IPS-18a (cell line): ENCODE measurements around the gene TMEM225.
A peak's percentile ranks its signal among the peaks of the same experiment; 100 is the strongest.

ENCODE experiments used
- H3K27ac ChIP-seq: one replicate; pipeline ENCODE4 v1.5.1; 2013; ENCODE audit warnings: low read length
- H3K27me3 ChIP-seq: one replicate; pipeline ENCODE4 v1.6.1; 2013; ENCODE audit warnings: mild to moderate bottlenecking, low read length; ENCODE audit not compliant: control insufficient read depth, insufficient read depth
- H3K36me3 ChIP-seq: one replicate; pipeline ENCODE4 v1.6.1; 2013; ENCODE audit warnings: low read depth, low read length; ENCODE audit not compliant: control insufficient read depth
- H3K4me1 ChIP-seq: one replicate; pipeline ENCODE4 v1.6.1; 2013; ENCODE audit warnings: low read depth, low read length; ENCODE audit not compliant: control insufficient read depth
- H3K4me3 ChIP-seq: one replicate; pipeline ENCODE4 v1.5.1; 2013; ENCODE audit warnings: low read length
- H3K9ac ChIP-seq: one replicate; pipeline ENCODE4 v1.6.1; 2013; ENCODE audit warnings: mild to moderate bottlenecking, low read length, moderate library complexity
- H3K9me3 ChIP-seq: one replicate; pipeline ENCODE4 v1.6.1; 2013; ENCODE audit warnings: low read depth, low read length; ENCODE audit not compliant: control insufficient read depth

Gene TMEM225

DNA sequence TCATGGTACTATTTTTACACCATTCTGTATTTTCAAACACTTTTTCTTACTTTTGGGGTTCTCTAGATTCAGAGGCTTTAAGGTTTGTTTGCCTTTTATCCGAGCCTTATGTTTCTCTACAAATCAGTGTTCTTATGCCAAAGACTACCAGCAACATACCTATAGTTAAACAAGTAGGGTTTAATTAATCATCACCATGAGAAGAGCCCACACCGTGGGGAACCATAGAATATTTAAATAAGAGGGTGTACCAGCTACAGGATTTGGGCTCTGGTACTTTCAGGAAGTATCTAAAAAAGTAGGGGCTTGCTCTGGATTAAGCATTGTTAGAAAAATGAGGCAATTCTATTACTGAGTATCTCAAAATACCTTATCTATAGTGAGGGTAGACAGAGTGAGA lies 25.7 kb downstream of the TMEM225 start:
- Histone ChIP-seq H3K27ac (no peak overlapping the region), H3K36me3 (no peaks in the 10 kb centered on the region), H3K4me3 (peak overlapping the region; percentile 3), H3K9ac (no peak overlapping the region), H3K9me3 (no peaks in the 10 kb centered on the region), H3K4me1 (peaks cover 32% of the 10 kb centered on the region), H3K27me3 (no peaks in the 10 kb centered on the region)

DNA sequence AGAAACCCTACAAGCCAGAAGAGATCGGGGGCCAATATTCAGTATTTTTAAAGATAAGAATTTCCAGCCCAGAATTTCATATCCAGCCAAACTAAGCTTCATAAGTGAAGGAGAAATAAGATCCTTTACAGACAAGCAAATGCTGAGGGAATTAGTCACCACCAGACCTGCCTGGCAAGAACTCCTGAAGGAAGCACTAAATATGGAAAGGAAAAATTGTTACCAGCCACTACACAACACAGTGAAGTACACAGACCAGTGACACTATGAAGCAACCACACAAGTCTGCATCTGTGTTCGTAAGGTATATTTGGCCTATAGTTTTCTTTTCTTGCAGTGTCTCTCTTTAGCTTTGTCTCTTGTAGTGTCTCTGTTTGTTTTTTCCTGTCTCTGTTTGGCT lies 29.0 kb downstream of the TMEM225 start:
- Histone ChIP-seq H3K27me3 (no peaks in the 10 kb centered on the region), H3K27ac (no peak overlapping the region), H3K4me3 (no peak overlapping the region), H3K9me3 (no peaks in the 10 kb centered on the region), H3K4me1 (peaks cover 23% of the 10 kb centered on the region), H3K9ac (no peak overlapping the region), H3K36me3 (no peaks in the 10 kb centered on the region)

DNA sequence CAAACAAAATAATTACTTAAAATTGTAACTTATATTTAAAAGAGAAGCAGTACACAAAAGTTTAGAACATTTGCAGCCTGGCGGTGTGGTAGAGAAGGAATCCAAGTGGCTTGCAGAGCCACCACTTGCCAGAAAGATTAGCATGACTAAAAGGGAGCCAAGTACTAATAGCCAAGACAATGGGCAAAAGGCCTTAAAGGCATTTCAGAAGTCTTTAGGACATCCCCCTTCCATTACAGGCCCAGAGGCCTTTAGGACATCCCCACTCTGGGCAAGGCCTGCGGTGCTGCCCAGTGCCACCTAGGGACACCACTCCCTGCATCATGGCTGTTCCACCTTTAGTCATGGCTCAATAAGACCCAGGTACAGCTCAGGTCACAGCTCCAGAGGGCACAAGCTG lies 32.4 kb downstream of the TMEM225 start:
- H3K9ac ChIP-seq: no peak overlapping the region
- no peaks in the 10 kb centered on the region for H3K36me3 ChIP-seq
- H3K4me3 ChIP-seq: no peak overlapping the region
- no peaks in the 10 kb centered on the region for H3K27me3 ChIP-seq
- no peak overlapping the region for H3K27ac ChIP-seq
- H3K9me3 ChIP-seq: no peaks in the 10 kb centered on the region
- H3K4me1 ChIP-seq: no peaks in the 10 kb centered on the region

DNA sequence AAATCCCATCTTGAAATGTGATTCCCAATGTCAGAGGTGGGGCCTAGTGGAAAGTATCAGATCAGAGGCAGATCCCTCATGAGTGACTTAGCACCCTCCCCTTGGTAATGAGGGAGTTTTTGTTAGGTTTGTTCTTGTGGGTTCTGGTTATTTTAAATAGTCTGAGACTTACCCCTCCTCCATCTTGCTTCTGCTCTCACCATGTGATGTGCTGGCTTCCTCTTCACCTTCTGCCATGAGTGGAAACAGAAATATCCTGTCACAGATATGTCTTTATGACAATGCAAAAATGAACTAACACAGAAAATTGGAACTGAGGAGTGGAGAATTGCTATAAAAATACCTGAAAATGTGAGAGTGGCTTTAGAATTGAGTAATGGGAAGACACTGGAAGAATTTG lies 33.1 kb downstream of the TMEM225 start:
- Histone ChIP-seq H3K27ac (no peak overlapping the region), H3K9ac (no peak overlapping the region), H3K27me3 (no peaks in the 10 kb centered on the region), H3K4me1 (no peaks in the 10 kb centered on the region), H3K9me3 (no peaks in the 10 kb centered on the region), H3K4me3 (no peak overlapping the region), H3K36me3 (no peaks in the 10 kb centered on the region)

DNA sequence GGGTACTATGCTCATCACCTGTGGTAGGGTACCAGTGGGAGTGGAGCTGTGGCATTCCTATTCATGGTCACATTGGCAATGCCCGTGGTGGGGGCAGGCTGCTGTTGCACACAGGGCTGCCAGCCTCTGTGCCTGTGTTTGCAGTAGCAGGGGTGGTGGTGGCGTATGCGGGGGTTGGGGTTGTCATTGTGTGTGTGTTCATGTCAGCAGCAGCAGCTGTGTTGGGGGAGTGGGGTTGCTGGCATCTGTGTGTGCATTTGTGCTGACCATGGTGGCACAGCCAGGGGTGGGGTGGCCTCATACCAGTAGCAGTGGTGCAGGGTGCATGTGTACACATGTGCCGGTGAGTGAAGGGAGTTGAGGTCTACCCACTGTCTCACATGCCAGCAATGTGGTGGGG lies 34.4 kb downstream of the TMEM225 start:
- Histone ChIP-seq H3K4me3 (no peak overlapping the region), H3K4me1 (no peaks in the 10 kb centered on the region), H3K27ac (no peak overlapping the region), H3K9me3 (no peaks in the 10 kb centered on the region), H3K27me3 (no peaks in the 10 kb centered on the region), H3K9ac (no peak overlapping the region), H3K36me3 (no peaks in the 10 kb centered on the region)

DNA sequence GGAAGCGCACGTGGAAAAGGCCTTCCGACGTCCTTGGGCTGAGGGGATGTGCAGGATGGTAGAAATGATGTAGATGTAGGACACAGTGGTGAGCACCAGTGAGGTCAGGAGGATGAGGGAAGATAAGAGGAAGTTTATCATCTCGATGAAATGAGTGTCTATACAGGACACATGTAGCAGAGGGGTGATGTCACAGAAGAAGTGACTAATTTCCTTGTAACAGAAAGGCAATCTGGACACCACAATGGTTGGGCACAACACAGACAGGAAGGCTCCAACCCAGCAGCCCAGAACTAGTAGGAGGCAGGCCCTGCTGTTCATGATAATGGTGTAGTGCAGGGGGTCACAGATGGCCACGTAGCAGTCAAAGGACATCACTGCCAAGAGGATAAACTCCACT lies 44.3 kb downstream of the TMEM225 start:
- Histone ChIP-seq H3K36me3 (no peaks in the 10 kb centered on the region), H3K9me3 (no peaks in the 10 kb centered on the region), H3K27me3 (no peaks in the 10 kb centered on the region), H3K4me3 (no peak overlapping the region), H3K27ac (no peak overlapping the region), H3K4me1 (peaks cover 6% of the 10 kb centered on the region), H3K9ac (no peak overlapping the region)

DNA sequence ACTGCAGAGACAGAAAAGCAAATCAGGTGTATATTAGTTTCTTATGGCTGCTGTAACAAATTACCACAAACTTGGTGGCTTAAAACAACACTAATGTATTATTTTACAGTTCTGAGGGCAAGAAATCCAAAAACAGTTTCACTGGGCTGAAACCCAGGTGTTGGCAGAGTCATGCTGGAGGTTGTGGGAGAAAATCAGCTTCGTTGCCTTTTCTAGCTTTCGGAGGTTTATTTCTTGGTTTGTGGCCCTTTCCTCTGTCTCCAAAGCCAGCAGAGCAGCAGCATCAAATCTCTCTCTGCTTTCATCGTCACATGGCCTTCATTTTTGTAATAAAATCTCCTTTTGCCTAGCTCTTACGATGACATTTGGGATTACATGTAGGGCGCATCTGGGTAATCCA lies 46.3 kb downstream of the TMEM225 start:
- no peaks in the 10 kb centered on the region for H3K36me3 ChIP-seq
- no peaks in the 10 kb centered on the region for H3K9me3 ChIP-seq
- no peak overlapping the region for H3K4me3 ChIP-seq
- H3K27ac ChIP-seq: no peak overlapping the region
- no peaks in the 10 kb centered on the region for H3K27me3 ChIP-seq
- peaks cover 6% of the 10 kb centered on the region for H3K4me1 ChIP-seq
- no peak overlapping the region for H3K9ac ChIP-seq

DNA sequence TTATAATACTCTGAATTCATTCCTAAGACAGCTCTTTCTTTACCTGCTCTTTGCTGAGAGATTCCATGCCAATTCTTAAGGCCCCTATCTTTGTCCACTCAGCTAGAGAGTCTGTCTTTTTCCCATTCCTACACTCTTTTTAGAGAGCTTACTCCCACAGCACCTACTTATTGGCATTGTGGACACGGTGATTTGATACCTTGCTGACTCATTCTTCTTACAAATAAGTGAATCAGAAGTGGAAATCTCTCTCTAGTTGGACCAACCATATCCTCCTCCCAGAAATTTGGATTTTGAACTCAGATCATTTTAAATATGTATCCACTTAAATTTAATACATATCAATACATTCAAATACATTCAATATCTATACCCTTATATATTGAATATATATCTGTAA lies 46.8 kb downstream of the TMEM225 start:
- no peak overlapping the region for H3K9ac ChIP-seq
- no peak overlapping the region for H3K4me3 ChIP-seq
- no peak overlapping the region for H3K27ac ChIP-seq
- peaks cover 6% of the 10 kb centered on the region for H3K4me1 ChIP-seq
- H3K36me3 ChIP-seq: no peaks in the 10 kb centered on the region
- no peaks in the 10 kb centered on the region for H3K9me3 ChIP-seq
- no peaks in the 10 kb centered on the region for H3K27me3 ChIP-seq

DNA sequence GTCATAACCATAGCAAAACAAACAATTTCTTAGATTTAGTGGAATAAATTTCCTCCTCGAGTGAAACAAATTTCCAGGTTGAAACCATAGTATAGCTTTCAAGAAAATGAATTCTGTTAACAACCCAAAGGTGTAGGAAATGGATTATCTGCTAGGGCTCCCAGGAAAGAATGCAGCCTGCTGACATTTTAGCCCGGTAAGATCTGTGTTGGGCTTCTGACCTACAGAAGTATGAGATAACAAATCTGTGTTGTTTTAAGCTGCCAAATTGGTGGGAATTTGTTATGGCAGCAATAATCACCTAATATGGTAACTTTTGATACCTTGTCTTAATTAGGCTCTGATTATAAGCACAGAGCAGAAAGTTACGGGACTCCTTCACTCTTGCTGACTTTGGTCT lies 47.3 kb downstream of the TMEM225 start:
- H3K36me3 ChIP-seq: no peaks in the 10 kb centered on the region
- no peak overlapping the region for H3K4me3 ChIP-seq
- H3K9ac ChIP-seq: no peak overlapping the region
- H3K4me1 ChIP-seq: peaks cover 6% of the 10 kb centered on the region
- H3K27ac ChIP-seq: no peak overlapping the region
- no peaks in the 10 kb centered on the region for H3K27me3 ChIP-seq
- no peaks in the 10 kb centered on the region for H3K9me3 ChIP-seq

DNA sequence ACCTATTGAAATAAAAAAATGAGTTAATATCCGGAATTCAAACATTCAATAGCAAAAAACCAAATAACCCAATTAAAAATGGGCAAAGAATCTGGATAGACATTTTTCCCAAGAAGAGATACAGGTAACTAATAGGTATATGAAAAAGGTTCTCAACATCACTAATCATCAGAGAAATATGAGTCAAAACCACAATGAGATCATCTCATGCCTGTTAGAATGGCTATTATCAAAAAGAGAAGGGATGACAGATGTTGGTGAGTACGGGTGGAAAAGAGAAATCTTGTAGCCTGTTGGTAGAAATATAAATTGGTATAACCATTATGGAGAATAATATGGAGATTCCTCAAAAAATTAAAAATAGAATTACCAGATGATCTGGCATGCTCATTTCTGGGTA lies 52.4 kb downstream of the TMEM225 start:
- Histone ChIP-seq H3K4me1 (peaks cover 2% of the 10 kb centered on the region), H3K9ac (no peak overlapping the region), H3K27ac (no peak overlapping the region), H3K36me3 (no peaks in the 10 kb centered on the region), H3K27me3 (no peaks in the 10 kb centered on the region), H3K9me3 (no peaks in the 10 kb centered on the region), H3K4me3 (no peak overlapping the region)
